ENCODE data around the gene KLF1.
"Not testable (repeated sequence)": the region's sequence is repeated elsewhere in the genome, so short reads cannot be mapped to it uniquely, and the experiment has no call there.

KLF1 gene

GRCh38 chr19:12913851-12914690 lies 27.1 kb upstream of the KLF1 start:
- Mint-ChIP-seq H3K9me3 (no peaks in the 10 kb centered on the region), H3K27me3 (no peaks in the 10 kb centered on the region), H3K4me1 (ENCODE audit: low read depth in 2 of 2) (peaks cover 11 to 12% of the 10 kb centered on the region in 2 donors), H3K36me3 (ENCODE audit: insufficient read depth) (peaks cover 6% of the 10 kb centered on the region), H3K4me3 (peak overlapping the region; percentile 52 to 69), H3K27ac (peak overlapping the region; percentile 89 to 97)
- DNase-seq (peak; percentile 18 to 38 (median 26)), ATAC-seq (replicated peaks) (peak; percentile 85)

DNA sequence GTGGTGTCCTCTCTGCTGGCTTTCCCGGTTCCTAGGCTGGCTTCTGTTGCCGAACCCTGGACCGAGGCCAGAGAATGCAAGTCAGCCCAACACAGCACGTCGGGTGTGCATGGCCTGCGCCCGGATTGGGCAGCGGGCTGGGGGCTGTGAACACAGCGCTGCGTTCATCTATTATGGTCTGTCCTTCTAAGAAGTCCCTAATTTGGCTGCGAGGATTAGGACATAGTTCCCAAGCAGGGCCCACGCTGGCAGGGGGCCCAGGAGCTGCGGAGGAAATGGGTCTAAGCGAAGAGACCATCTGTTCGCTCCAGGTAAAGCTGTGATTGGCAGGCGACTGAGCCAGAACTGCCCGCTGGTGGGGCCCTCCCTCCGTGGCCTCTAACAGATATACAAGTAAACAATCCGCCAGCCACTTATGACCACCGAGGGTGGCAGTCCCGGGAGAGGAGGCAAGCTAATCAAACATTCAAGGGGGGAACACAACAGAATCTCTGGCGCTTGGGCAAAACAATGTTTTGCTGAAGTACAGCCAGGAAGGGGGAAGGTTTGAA lies 26.1 kb upstream of the KLF1 start:
- no peak for ATAC-seq (replicated peaks)
- H3K4me1 Mint-ChIP-seq (ENCODE audit: low read depth in 2 of 2) = peaks cover 6 to 9% of the 10 kb centered on the region in 2 donors
- peaks cover 5% of the 10 kb centered on the region for H3K36me3 Mint-ChIP-seq (ENCODE audit: insufficient read depth)
- H3K27me3 Mint-ChIP-seq = no peaks in the 10 kb centered on the region
- H3K4me3 Mint-ChIP-seq = no peak overlapping the region
- no peaks in the 10 kb centered on the region for H3K9me3 Mint-ChIP-seq
- no peak for DNase-seq
- H3K27ac Mint-ChIP-seq = peak overlapping the region in 1 of 2 donors; percentile 97

DNA sequence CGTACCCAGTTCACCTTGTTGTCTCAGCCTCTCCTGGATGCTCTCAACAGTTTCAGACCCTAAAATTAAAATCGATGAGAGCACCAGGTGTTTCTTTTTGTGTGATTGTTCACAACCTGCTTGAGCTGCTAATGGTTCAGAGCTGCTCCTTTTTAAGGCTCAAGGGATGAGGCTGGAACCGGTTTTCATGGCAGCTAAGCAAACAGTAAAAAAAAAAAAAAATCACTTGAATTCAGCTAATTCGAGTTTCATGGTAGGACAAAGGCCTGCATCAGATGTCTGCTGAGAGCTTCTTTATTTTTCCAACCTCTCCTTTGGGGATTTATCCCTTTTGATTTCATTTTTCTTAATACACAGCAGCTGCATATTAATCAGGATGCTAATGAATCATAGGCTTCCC lies 25.6 kb upstream of the KLF1 start:
- Mint-ChIP-seq H3K4me1 (ENCODE audit: low read depth in 2 of 2) (peaks cover 6 to 9% of the 10 kb centered on the region in 2 donors), H3K27me3 (no peaks in the 10 kb centered on the region), H3K27ac (peak overlapping the region in 1 of 2 donors; percentile 85), H3K36me3 (ENCODE audit: insufficient read depth) (peaks cover 5% of the 10 kb centered on the region), H3K9me3 (no peaks in the 10 kb centered on the region), H3K4me3 (no peak overlapping the region)
- DNase-seq (no peak), ATAC-seq (replicated peaks) (no peak)

DNA sequence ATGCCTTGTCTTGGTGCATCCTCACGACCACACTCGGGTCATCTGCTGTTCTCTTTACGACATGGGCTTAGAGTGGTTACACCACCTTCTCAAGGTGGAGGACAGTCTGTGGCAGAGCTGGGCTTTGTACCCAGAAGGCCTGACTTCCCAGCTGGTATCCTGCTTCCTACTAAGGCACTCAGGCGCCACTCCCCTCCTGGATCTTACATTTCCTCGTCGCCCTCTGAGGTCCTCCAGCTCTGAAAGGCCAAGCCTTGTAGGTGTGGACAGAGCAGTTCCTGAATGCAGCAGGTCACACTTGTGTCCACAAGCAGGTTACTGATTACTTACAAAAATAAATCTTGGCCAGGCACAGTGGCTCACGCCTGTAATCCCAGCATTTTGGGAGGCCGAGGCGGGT lies 20.2 kb upstream of the KLF1 start:
- ATAC-seq (replicated peaks) = no peak
- H3K4me1 Mint-ChIP-seq (ENCODE audit: low read depth in 2 of 2) = no peaks in the 10 kb centered on the region

GRCh38 chr19:12899891-12900518 lies 13.0 kb upstream of the KLF1 start:
- peak overlapping the region in 1 of 2 donors; percentile 28 for H3K27ac Mint-ChIP-seq
- DNase-seq = no peak

More for the DNA sequence above, 20.2 kb upstream of the KLF1 start:
- no peak for DNase-seq
- Mint-ChIP-seq H3K36me3 (ENCODE audit: insufficient read depth) (peaks cover 5% of the 10 kb centered on the region), H3K27me3 (no peaks in the 10 kb centered on the region), H3K27ac (no peak overlapping the region), H3K4me3 (no peak overlapping the region), H3K9me3 (no peaks in the 10 kb centered on the region)

DNA sequence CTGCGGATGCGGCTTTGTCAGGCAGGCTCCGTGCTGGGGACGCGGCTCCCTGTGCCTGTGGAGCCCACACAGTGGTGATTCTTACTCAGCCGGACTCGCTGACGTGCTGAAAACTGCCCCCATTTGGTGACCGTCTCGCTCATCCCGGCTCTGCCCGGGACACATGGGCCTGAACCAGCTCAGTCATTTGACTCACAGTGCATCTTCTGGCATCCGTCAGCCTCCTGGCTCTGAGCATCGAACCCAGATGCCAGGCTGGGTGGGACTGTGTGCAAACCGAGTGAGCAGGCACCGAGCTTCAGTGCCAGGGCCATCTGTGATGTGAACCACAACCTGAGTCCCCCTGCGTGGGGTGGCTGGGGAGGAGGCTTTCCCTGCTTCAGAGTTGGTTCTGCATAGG lies 9.5 kb upstream of the KLF1 start:
- H3K27ac Mint-ChIP-seq = no peak overlapping the region
- peaks cover 8 to 10% of the 10 kb centered on the region in 2 donors for H3K4me1 Mint-ChIP-seq (ENCODE audit: low read depth in 2 of 2)
- ATAC-seq (replicated peaks) (no peak), DNase-seq (no peak)
- H3K27me3 Mint-ChIP-seq = no peaks in the 10 kb centered on the region
- H3K9me3 Mint-ChIP-seq = no peaks in the 10 kb centered on the region
- H3K36me3 Mint-ChIP-seq (ENCODE audit: insufficient read depth) = peaks cover 20% of the 10 kb centered on the region
- no peak overlapping the region for H3K4me3 Mint-ChIP-seq

More at GRCh38 chr19:12899891-12900518, 13.0 kb upstream of the KLF1 start:
- ATAC-seq (replicated peaks) = peak; percentile 29
- Mint-ChIP-seq H3K4me1 (ENCODE audit: low read depth in 2 of 2) (peaks cover 2 to 3% of the 10 kb centered on the region in 2 donors), H3K9me3 (no peaks in the 10 kb centered on the region), H3K4me3 (no peak overlapping the region), H3K27me3 (no peaks in the 10 kb centered on the region), H3K36me3 (ENCODE audit: insufficient read depth) (peaks cover 17% of the 10 kb centered on the region)

DNA sequence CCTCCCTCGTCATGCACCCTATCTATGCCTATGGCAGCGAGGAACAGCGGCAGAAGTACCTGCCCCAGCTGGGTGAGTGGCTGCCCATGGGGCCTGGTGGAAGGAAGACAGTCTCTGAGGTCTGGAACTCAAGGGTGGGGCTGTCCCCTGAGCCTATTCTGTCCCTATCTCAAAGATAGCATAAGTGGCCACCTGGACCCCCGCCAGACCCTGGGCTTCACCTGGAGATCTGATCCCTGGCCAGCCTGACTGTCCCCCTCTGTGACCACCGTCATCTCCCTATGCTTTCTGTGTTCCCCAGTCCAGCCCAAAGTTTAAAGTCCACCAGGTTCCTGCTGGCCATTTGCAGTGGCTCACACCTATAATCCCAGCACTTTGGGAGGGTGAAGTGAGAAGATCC lies 6.6 kb upstream of the KLF1 start:
- no peak for DNase-seq
- peaks cover 34% of the 10 kb centered on the region for H3K36me3 Mint-ChIP-seq (ENCODE audit: insufficient read depth)
- H3K27ac Mint-ChIP-seq = peak overlapping the region in 1 of 2 donors; percentile 67
- no peak for ATAC-seq (replicated peaks)
- H3K4me1 Mint-ChIP-seq (ENCODE audit: low read depth in 2 of 2) = peaks cover 17 to 18% of the 10 kb centered on the region in 2 donors
- no peaks in the 10 kb centered on the region for H3K27me3 Mint-ChIP-seq
- H3K4me3 Mint-ChIP-seq = peak overlapping the region in 1 of 2 donors; percentile 99
- no peaks in the 10 kb centered on the region for H3K9me3 Mint-ChIP-seq

DNA sequence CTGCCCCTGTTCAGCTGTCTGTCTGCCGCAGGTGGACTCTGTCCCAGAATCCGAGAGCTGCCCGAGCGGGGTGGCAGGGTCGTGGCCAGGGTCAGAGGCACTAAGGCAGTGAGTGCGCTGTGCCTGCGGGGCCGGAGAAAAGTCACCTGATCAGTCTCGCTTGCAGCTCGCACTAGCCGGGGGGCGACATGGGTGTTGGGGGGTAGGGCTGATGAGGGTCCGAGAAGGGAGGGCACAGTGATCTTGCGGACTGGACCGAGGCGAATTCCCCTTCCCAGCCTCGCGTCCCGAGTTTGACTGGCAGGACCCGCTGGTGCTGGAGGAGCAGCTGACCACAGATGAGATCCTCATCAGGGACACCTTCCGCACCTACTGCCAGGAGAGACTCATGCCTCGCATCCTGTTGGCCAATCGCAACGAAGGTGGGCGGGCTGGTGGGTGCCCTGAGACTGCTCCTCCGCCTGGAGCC lies 4.6 kb upstream of the KLF1 start:
- H3K9me3 Mint-ChIP-seq = no peaks in the 10 kb centered on the region
- H3K4me3 Mint-ChIP-seq = peak overlapping the region; percentile 96 to 99
- H3K27me3 Mint-ChIP-seq = no peaks in the 10 kb centered on the region
- DNase-seq (no peak), ATAC-seq (replicated peaks) (no peak)
- peak overlapping the region; percentile 92 to 96 for H3K27ac Mint-ChIP-seq
- peaks cover 18% of the 10 kb centered on the region in 2 donors for H3K4me1 Mint-ChIP-seq (ENCODE audit: low read depth in 2 of 2)
- peaks cover 29% of the 10 kb centered on the region for H3K36me3 Mint-ChIP-seq (ENCODE audit: insufficient read depth)

- Mint-ChIP-seq H3K27me3 (no peaks in the 10 kb centered on the region), H3K9me3 (no peaks in the 10 kb centered on the region), H3K4me1 (ENCODE audit: low read depth in 2 of 2) (peaks cover 21% of the 10 kb centered on the region in 2 donors), H3K27ac (peak within 1 kb of the TSS; percentile 92 to 96), H3K4me3 (peak within 1 kb of the TSS; percentile 96 to 99), H3K36me3 (ENCODE audit: insufficient read depth) (peaks cover 30% of the 10 kb centered on the region)
- ATAC-seq (replicated peaks) (peak; percentile 91), DNase-seq (peak; percentile 91 to 95 (median 93))
Measured at GRCh38 chr19:12890787-12891552, 4.0 kb upstream of the KLF1 start, which contains the start of gene GCDH. Gene GCDH, plus strand, starts transcription at chr19:12891160. Its CDS starts 145 bp downstream, at chr19:12891305.

DNA sequence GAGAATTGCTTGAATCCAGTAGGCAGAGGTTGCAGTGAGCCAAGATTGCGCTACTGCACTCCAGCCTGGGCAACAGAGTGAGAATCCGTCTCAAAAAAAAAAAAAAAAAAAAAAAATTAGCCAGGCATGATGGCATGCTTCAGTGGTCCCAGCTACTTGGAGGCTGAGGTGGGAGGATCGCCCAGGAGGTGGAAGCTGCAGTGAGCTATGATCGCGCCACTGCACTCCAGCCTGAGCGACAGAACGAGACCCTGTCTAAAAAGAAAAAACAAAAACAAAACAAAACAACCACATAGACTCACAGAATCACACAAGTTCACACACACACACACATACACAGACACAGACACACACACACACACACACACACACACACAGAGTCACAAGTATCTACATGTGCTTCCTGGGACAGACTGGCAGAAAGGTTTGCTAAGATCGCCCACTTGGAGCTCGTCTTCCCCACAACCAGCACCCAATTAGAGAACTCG lies 3.3 kb upstream of the KLF1 start:
- Mint-ChIP-seq H3K4me3 (peak overlapping the region; percentile 96 to 99), H3K36me3 (ENCODE audit: insufficient read depth) (peaks cover 24% of the 10 kb centered on the region), H3K4me1 (ENCODE audit: low read depth in 2 of 2) (peaks cover 21% of the 10 kb centered on the region in 2 donors), H3K27ac (peak overlapping the region; percentile 92 to 96)
- not testable (repeated sequence) for DNase-seq; H3K9me3 Mint-ChIP-seq; ATAC-seq (replicated peaks); H3K27me3 Mint-ChIP-seq

- peaks cover 27 to 29% of the 10 kb centered on the region in 2 donors for H3K4me1 Mint-ChIP-seq (ENCODE audit: low read depth in 2 of 2)
- no peaks in the 10 kb centered on the region for H3K27me3 Mint-ChIP-seq
- H3K27ac Mint-ChIP-seq = no peak overlapping the region
- DNase-seq (no peak), ATAC-seq (replicated peaks) (no peak)
- no peak overlapping the region for H3K4me3 Mint-ChIP-seq
- peaks cover 23% of the 10 kb centered on the region for H3K36me3 Mint-ChIP-seq (ENCODE audit: insufficient read depth)
- H3K9me3 Mint-ChIP-seq = no peaks in the 10 kb centered on the region
Measured at GRCh38 chr19:12888006-12888603, 1.1 kb upstream of the KLF1 start.

DNA sequence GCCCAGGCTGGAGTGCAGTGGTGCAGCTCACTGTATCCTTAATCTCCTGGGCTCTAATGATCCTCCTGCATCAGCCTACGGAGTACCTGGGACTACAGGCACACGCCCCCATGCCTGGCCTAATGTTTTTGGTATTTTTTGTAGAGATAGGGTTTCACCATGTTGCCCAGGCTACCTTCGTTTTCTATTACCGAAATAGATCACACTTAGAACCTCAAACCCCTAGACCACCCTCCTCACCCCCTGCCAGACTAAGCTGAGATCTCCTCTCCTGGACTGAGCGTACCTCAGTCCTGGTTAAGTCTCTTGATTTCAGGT lies 391 bp downstream of the KLF1 start:
- no peak for DNase-seq
- peaks cover 23% of the 10 kb centered on the region for H3K36me3 Mint-ChIP-seq (ENCODE audit: insufficient read depth)
- no peaks in the 10 kb centered on the region for H3K27me3 Mint-ChIP-seq
- H3K9me3 Mint-ChIP-seq = no peaks in the 10 kb centered on the region
- peaks cover 21 to 28% of the 10 kb centered on the region in 2 donors for H3K4me1 Mint-ChIP-seq (ENCODE audit: low read depth in 2 of 2)
- no peak for ATAC-seq (replicated peaks)
- peak overlapping the region in 1 of 2 donors; percentile 28 for H3K27ac Mint-ChIP-seq
- peak overlapping the region; percentile 69 to 70 for H3K4me3 Mint-ChIP-seq

Measured in effector memory CD8-positive, alpha-beta T cell (primary cell).